Activated CD8-positive, alpha-beta memory T cell treated with anti-CD3 and anti-CD28 coated beads, Interleukin-2, amount 50 U/mL, for 1 hour (primary cell): Measurements from ENCODE around the gene ZNF750.

Source experiments
- DNase-seq: peaks from one replicate; pipeline ENCODE4 v3.0.0-alpha.2; 2020; ENCODE audit errors: extremely low read depth

Gene ZNF750

DNA sequence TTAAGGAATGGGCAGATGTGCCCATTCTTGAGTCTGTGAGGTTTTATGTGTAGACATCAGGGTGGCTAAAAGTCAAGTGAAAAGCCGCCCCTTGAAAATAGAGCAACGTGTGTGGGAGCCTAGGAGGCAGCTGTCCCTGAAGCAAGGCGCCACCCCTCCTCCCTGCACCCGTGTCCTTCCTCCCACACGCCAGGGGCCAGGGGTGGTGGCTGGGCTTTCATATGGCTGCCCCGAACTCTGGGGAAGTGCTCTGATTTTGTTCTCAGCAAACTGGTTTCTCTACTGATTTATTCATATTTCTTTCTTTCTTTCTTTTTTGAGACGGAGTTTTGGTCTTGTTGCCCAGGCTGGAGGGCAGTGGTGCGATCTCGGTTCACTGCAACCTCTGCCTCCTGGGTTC, 4.7 kb downstream of the ZNF750 start:
- no peak for DNase-seq

DNA sequence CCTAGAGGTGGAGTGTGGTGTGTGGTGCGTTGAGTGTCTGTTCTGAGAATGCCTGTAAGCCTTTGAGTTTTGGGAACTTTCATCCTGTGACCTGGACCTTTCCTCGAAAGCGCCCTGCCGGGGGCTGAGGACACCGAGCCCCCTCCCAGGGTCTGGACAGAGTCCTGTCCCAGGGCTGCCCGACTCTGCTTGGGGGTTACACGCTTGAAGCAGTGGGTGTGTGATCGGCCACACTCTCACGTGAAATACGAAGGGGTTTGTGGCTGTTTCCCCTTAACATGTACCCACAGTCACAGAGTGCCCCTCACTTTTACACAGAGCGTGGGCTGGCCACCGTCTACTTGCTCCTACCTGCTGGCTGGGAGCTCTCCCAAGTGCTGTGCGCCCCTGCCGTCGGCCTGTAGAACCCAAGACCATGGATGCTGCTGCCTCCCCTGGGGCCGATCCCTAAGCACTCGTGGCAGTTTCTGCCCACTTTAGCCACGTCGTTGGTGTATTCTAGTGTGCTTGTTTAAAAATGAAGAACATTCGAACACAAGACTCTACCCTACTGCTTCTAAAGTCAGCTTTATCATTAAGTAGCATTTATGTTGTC, 6.8 kb downstream of the ZNF750 start:
- DNase-seq, result no peak

GRCh38 chr17:82832411-82832810, 7.4 kb downstream of the ZNF750 start:
- no peak for DNase-seq

- DNase-seq, result no peak
Observed at GRCh38 chr17:82831818-82832200, 8.0 kb downstream of the ZNF750 start.

DNA sequence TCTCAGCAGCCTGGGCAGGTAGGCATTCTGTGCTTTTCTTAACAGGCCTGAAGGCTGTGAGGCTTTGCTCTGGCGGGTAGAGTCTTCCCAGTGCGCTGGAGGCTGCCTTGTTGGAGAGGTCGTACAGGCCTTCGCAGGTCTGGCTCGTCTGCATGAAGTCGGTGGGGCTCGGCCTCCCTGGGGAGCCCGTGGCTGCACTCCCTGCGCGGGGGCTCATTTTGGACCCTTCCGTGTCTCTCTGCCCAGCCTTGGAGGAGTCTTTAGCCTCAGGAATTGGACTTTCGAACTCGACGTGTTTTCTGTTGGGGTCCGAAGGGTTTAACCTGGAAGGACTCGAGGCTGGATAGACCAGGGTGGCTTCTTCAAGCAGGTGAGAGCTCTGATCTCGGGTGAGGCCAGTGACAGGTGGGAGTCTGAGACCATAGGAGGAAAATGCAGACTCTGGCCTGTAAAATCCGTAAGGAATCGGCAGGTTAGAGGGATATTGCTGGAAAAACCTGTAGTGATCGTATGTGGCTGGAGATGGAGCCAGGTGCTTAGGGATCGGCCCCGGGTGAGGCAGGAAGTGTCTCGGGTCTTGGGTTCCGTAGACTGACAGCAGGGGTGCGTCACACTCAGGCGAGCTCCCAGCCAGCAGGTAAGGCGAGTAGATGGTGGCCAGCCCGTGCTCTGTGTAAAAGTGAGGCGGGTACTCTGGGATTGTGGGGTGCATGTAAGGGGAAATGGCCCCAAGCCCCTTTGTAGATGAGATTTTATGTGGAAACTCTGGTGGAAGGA, 8.6 kb downstream of the ZNF750 start:
- DNase-seq, result no peak

DNA sequence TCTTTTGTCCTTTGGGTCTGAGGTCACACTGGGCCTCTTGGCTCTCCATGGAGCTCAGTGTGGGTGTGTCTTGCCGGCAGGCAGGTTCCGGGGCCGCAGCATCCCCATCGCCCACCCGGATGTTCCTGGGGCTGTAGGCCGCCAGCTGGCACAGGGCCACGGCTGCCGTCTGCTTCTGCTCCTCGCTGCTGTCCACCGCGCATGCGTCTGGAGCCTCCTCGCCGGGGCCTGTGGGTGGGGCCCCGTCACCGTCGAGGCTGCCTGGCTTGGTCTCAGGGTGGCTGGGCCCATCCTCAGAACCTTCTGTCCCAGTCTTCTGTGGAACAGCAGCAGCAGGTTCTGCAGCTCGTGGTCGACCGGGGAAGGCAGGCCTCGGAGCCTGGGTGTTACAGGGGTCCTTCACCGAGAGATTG, 9.6 kb downstream of the ZNF750 start:
- DNase-seq, result no peak

GRCh38 chr17:82828875-82829487, 10.8 kb downstream of the ZNF750 start:
- DNase-seq, result no peak

DNA sequence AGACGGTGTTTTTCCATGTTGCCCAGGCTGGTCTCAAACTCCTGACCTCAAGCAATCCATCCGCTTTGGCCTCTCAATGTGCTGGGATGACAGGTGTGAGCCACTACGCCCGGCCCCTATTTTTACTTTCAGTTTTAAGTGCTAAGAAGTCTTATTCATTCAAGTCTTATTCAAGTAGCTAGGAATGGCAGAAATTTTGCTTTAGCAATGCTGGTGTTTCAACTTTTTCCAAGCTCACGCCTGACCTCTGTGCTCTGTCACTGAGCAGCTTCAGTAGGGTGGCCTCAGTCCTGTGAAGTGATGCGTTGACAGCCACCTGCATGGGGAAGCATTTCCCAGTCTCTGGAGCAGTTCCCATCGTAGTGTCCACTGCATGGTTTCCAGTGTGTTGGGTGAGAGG, 12.9 kb downstream of the ZNF750 start:
- DNase-seq, result no peak

DNA sequence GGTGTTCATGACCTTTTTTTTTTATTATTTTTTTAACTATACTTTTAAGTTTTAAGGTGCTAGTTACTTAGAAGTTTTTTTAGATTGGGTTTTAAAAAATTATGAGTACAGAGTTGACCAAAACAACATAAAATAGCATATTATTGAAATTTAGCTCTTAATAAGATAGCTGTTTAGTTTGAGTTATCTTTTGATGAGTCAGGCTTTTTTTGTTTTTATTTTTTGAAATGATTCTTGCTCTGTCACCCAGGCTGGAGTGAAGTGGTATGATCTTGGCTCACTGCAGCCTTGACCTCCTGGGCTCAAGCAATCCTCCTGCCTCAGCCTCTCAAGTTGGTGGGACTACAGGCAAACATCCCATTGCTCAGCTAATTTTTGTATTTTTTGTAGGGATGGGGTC, 13.6 kb downstream of the ZNF750 start:
- no peak for DNase-seq

- no peak for DNase-seq
Observed at GRCh38 chr17:82825540-82826124, 14.2 kb downstream of the ZNF750 start.

DNA sequence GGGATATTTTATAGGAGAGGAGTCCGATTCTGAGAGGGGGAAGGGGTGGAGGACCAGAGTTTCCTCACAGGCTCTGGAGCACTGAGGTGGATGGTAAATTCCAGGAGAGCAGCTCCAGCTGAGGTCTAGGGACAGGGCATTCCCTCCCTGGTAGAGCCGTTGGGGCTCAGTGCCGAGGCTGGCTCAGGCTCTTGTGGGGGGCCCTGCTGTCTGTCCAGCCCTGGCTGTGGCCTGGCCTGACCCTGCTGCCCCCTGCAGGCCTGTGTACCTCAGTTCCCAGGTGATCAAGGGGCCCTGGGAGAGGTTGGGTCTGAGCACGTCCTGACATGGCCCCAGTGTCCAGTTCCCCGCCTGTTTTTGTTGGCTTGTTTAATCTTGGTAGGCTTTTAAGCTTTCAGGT, 16.8 kb downstream of the ZNF750 start:
- DNase-seq, result no peak

DNA sequence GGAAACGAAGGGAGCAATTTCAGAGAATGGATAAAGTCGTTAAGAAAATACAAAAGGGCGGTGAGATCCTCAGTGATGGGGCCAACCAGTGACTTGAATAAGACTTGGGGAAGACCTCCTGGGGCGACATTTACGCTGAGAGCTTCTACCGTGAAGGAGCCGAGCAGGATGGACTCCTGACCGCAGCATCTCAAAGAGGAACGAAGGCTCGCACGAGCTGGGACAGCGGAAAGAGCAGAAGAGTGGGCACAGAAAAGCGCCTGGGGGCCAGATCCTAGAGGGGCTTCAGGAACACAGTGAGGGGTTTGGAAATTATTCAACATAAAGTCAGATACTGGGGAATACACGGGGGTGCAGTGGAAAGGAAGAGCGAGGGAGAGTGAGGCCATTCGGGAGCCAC, 17.5 kb downstream of the ZNF750 start:
- DNase-seq, result no peak

GRCh38 chr17:82821554-82821953, 18.3 kb downstream of the ZNF750 start:
- no peak for DNase-seq

DNA sequence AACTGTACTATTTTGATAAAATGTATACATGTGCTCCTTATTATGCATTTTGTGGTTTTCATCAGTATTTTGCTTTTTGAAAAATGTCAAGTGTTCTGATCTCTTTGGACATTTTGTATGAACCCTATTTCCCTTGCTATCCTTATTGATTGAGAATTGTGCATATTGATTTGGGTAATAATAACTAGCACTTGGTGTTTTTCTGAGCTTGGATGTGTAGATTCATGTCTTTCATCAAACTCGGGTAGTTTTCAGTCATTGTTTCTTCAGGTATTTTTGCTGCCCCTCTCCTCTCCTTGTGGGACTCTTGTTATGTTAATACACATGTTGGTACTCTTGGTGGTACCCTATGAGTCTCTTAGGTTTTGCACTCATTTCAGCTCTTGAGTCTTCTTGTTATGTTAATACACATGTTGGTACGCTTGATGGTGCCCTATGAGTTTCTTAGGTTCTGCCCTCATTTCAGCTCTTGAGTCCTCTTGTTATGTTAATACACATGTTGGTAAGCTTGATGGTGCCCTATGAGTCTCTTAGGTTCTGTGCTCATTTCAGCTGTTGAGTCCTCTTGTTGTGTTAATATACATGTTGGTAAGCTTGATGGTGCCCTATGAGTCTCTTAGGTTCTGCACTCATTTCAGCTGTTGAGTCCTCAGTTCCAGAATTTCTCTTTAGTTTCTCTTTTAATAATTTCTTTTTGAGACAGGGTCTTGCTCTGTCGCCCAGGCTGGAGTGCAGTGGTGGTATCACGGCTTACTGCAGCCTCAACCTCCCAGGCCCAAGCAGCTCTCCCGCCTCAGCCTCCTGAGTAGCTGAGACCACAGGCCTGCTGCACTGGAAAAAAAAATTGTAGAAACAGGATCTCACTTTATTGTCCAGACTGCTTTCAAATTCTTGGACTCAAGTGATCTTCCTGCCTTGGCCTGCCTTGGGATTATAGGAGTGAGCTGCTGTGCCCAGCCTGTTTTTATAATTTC, 19.3 kb downstream of the ZNF750 start:
- DNase-seq, result no peak

DNA sequence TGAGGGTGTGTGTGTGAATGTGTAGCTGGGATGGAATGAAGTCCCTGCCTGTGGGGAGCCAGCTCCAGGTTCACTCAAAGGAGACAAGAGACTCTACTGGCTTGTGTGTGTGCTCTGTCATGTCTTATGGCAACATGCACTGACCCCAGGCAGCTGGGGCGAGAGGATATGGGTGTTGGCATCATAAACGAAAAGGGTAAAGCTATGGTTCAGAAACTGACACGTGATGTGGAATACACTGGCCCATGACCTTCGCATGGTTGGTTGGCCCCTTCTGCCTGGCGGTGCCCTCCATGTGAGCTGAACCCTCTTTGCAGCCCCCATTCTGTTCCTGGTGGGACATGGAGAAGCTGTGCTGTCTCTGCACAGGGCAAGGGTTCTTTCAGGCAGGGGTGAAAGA, 21.9 kb downstream of the ZNF750 start:
- DNase-seq, result no peak

DNA sequence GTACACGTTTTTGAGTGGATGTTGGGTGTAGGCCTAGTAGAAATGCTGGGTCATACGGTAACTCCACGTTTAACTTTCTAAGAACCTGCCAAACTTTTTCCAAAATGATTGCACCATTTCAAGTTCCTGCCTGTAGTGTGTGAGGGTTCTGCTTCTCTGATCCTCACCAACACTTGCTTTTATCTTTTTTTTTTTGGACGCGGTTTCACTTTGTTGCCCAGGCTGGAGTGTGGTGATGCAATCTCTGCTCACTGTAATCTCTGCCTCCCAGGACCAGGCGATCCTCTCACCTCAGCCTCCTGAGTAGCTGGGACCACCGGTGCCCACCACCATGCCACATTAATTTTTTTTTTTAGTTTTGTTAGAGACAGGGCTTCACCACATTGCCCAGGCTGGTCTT, 23.5 kb downstream of the ZNF750 start:
- DNase-seq, result no peak

DNA sequence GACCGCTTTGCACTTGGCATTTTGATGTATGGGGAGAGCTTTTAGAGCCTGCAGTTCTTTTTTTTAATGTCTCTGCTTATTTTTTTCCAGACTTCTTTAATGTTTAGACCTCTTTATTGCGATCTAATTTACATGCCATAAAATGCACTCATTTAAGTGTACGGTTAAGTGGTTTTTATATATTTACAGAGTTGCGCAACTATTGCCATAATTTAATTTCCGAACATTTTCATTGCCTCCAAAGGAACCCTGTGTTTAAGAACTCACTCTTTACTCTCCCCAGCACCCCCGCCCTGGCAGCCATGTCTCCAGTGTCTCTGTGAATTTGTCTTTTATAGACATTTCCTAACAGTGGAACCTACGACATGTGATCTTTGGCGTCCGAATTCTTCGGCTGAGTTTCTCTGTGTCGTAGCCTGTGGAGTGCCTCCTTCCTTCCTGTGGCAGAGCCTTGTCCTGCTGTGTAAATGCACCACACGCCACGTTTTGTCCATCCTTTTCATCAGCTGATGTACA, 24.0 kb downstream of the ZNF750 start:
- no peak for DNase-seq

- no peak for DNase-seq
Observed at GRCh38 chr17:82815354-82815753, 24.5 kb downstream of the ZNF750 start.

- DNase-seq, result no peak
Observed at GRCh38 chr17:82814834-82815233, 25.0 kb downstream of the ZNF750 start.

DNA sequence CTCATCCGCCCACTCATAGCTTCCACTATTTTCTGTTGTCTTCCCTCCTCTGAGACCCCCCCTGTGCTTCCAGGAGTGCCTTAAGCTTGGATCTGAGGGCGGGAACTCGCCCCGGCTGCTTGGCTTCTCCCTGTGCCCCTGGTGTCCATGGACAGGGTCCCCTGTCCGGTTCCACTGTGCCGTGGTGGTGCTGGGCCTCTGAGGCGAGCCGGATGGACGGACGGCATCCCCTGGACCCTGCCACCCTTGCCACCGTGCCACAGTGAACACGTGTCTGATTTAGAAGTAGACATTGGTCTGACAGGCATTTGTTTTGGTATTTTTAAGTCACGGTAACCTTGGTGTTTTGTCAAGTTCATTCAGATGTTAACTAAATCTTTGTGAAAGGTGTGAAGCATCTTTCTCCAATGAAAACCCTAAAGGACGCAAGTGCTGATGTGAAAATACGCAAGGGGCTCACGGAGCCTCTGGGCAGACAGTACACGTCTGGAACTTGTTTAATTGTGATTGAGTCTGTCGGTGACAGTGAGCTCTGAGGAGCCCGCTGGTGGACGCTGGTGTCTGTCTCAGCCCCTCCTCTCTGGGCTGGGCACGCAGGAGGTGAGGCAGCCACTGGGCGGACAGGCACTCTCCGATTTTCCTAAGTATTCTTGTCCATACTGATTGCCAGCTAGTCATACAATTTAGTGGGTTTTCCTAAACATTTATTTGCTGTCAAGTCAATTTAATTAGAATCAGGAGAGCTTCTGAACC, 26.3 kb downstream of the ZNF750 start:
- no peak for DNase-seq

DNA sequence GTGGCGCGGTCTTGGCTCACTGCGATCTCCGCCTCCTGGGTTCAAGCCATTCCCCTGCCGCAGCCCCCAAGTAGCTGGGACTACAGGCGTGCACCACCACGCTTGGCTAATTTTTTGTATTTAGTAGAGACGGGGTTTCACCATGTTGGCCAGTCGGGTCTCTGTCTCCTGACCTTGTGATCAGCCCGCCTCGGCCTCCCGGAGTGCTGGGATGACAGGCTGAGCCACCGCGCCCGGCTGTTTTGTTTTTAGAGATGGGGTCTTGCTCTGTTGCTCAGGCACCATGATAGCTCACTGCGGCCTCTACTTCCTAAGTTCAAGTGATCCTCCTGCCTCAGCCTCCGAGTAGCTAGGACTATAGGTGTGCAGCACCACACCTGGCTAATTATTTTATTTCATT, 27.2 kb downstream of the ZNF750 start:
- DNase-seq, result no peak
